Keratinocyte (primary cell): ENCODE measurements around the gene ZNF346. TPM values are rescaled to one million over a fixed set of nuclear protein-coding genes. Genes with fewer than 3 reads are reported as not detected.

Experiments used
- DNase-seq: peaks from one replicate; pipeline ENCODE4 v3.0.0-alpha.2; 2011; ENCODE audit warnings: low read depth, missing footprints, low spot score
- FAIRE-seq: peaks from 2 replicates; lab custom pipeline; 2011; peaks lifted over from hg19 to GRCh38; lab: Jason Lieb, UNC
- H2AFZ ChIP-seq: 2 replicates; pipeline ENCODE4 v1.6.0; 2012; ENCODE audit warnings: low read length, control low read depth, inconsistent platforms; ENCODE audit not compliant: control insufficient read depth
- H3K27ac ChIP-seq: 2 replicates; pipeline ENCODE4 v1.5.1; 2011; ENCODE audit warnings: low read length; ENCODE audit not compliant: control insufficient read depth, insufficient read depth
- H3K27me3 ChIP-seq: 3 replicates; pipeline ENCODE4 v1.6.0; 2011; ENCODE audit warnings: low read length; ENCODE audit not compliant: control insufficient read depth, insufficient read depth; ENCODE audit errors: extremely low read depth
- H3K36me3 ChIP-seq, 2 experiments: 2 replicates in 1 of 2; 3 replicates in 1 of 2; pipeline ENCODE4 v1.5.1; 2011; ENCODE audit warnings: low read length in 2 of 2, mild to moderate bottlenecking in 1 of 2; ENCODE audit not compliant: control insufficient read depth in 2 of 2, insufficient read depth in 2 of 2; ENCODE audit errors: extremely low read depth in 1 of 2
- H3K4me1 ChIP-seq: 3 replicates; pipeline ENCODE4 v1.5.1; 2011; ENCODE audit warnings: low read length; ENCODE audit not compliant: control insufficient read depth, insufficient read depth; ENCODE audit errors: extremely low read depth
- H3K4me2 ChIP-seq: 3 replicates; pipeline ENCODE4 v1.6.0; 2011; ENCODE audit warnings: low read depth, low read length; ENCODE audit not compliant: control insufficient read depth, insufficient read depth; ENCODE audit errors: extremely low read depth
- H3K4me3 ChIP-seq, 3 experiments: fragments of 200-600 bp in 1 of 3; sonication (generic) in 1 of 3; 2 replicates in 2 of 3; 3 replicates in 1 of 3; pipeline ENCODE4 v1.5.1; 2011 to 2016; ENCODE audit warnings: low read length in 3 of 3, mild to moderate bottlenecking in 3 of 3, control low read depth in 2 of 3, inconsistent platforms in 1 of 3, low read depth in 1 of 3, mixed read lengths in 1 of 3, mixed run types in 1 of 3, moderate library complexity in 1 of 3; ENCODE audit not compliant: control insufficient read depth in 2 of 3, insufficient read depth in 2 of 3; ENCODE audit errors: extremely low read depth in 1 of 3
- H3K79me2 ChIP-seq: 2 replicates; pipeline ENCODE4 v1.6.0; 2012; ENCODE audit warnings: low read length; ENCODE audit not compliant: control insufficient read depth, insufficient read depth
- H3K9ac ChIP-seq: 3 replicates; pipeline ENCODE4 v1.6.0; 2011; ENCODE audit warnings: low read length; ENCODE audit not compliant: control insufficient read depth, insufficient read depth; ENCODE audit errors: extremely low read depth
- H3K9me1 ChIP-seq: 3 replicates; pipeline ENCODE4 v1.6.0; 2011; ENCODE audit warnings: low read length; ENCODE audit not compliant: control insufficient read depth, insufficient read depth; ENCODE audit errors: extremely low read depth
- H3K9me3 ChIP-seq: 2 replicates; pipeline ENCODE4 v1.5.1; 2012; ENCODE audit warnings: low read depth, low read length; ENCODE audit not compliant: control insufficient read depth
- H4K20me1 ChIP-seq: 3 replicates; pipeline ENCODE4 v1.6.0; 2011; ENCODE audit warnings: low read length; ENCODE audit not compliant: control insufficient read depth, insufficient read depth; ENCODE audit errors: extremely low read depth
- CTCF ChIP-seq, 3 experiments: IDR thresholded peaks in 1 of 3; conservative IDR thresholded peaks in 1 of 3; optimal IDR thresholded peaks in 1 of 3; 2 replicates in 2 of 3; 3 replicates in 1 of 3; pipeline versions ENCODE3 to v1.5.1; 2011; ENCODE audit warnings: low read length in 3 of 3, mild to moderate bottlenecking in 3 of 3, moderate library complexity in 2 of 3, control low read depth in 1 of 3, inconsistent platforms in 1 of 3; ENCODE audit not compliant: insufficient read depth in 2 of 3; ENCODE audit errors: extremely low read depth in 1 of 3
- EZH2 ChIP-seq: IDR thresholded peaks from one replicate; pipeline ENCODE4 v1.6.1; 2012; ENCODE audit warnings: inconsistent platforms, mild to moderate bottlenecking, low read length, moderate library complexity
- dilution Hi-C: fragments of 300-500 bp; cut with MboI; formaldehyde crosslinking; loops from one replicate; pipeline ENCODE4 v1.7.0; 2020; ENCODE audit warnings: low sequenced_read_pairs; ENCODE audit not compliant: extremely low pct_ligation_motif_present
- polyA plus RNA-seq, 5 experiments: library from polyadenylated mRNA; depleted of rRNA in 3 of 5; stranded (reverse) in 3 of 5; stranded (forward) in 1 of 5; unstranded in 1 of 5; fragments of >200 nt; gene quantifications; 1 replicate in 1 of 5; 2 replicates in 3 of 5; 3 replicates in 1 of 5; pipeline versions ENCODE4 v1.2.1 to v1.2.3, GENCODE V29; 2011 to 2012; ENCODE audit warnings: missing spikeins in 2 of 5, low read depth in 1 of 5, low replicate concordance in 1 of 5

Gene ZNF346
- polyA plus RNA-seq, 1 donor (not counting 4 experiments of a cell fraction or from before 2014, with no cell fraction given) = 9.5 TPM

GRCh38 chr5:177036921-177037320 lies 14.4 kb downstream of the ZNF346 start:
- Histone ChIP-seq H3K79me2 (peaks cover 22% of the 10 kb centered on the region), H3K27me3 (no peaks in the 10 kb centered on the region), H3K9ac (no peak overlapping the region), H3K4me3 (no peak overlapping the region), H3K9me1 (no peaks in the 10 kb centered on the region), H3K4me1 (no peaks in the 10 kb centered on the region), H3K4me2 (no peak overlapping the region), H3K27ac (no peak overlapping the region), H3K9me3 (no peaks in the 10 kb centered on the region), H4K20me1 (no peaks in the 10 kb centered on the region), H2AFZ (no peak overlapping the region), H3K36me3 (peaks cover 0 to 4% of the 10 kb centered on the region in 2 experiments)
- dilution Hi-C loops = no loop called here
- DNase-seq = no peak
- no peak for FAIRE-seq
- no peak for TF ChIP-seq CTCF (optimal IDR thresholded peaks at IDR 0.05 in 1 of 3, IDR thresholded peaks at IDR 0.05 in 1 of 3, conservative IDR thresholded peaks at IDR 0.05 in 1 of 3; ENCODE audit: extremely low read depth in 1 of 3, insufficient read depth in 2 of 3, low read length in 3 of 3)
- TF ChIP-seq EZH2 = no peak

- no peaks in the 10 kb centered on the region for H4K20me1 ChIP-seq
- DNase-seq (no peak), FAIRE-seq (no peak)
- H3K9me1 ChIP-seq = no peaks in the 10 kb centered on the region
- no peak for TF ChIP-seq CTCF (optimal IDR thresholded peaks at IDR 0.05 in 1 of 3, IDR thresholded peaks at IDR 0.05 in 1 of 3, conservative IDR thresholded peaks at IDR 0.05 in 1 of 3; ENCODE audit: extremely low read depth in 1 of 3, insufficient read depth in 2 of 3, low read length in 3 of 3)
- no peak for TF ChIP-seq EZH2
- dilution Hi-C loops = no loop called here
- H3K27ac ChIP-seq = no peak overlapping the region
- peaks cover 7 to 10% of the 10 kb centered on the region in 2 experiments for H3K36me3 ChIP-seq
- no peaks in the 10 kb centered on the region for H3K4me1 ChIP-seq
- no peak overlapping the region for H3K4me2 ChIP-seq
- H2AFZ ChIP-seq = no peak overlapping the region
- peaks cover 6% of the 10 kb centered on the region for H3K79me2 ChIP-seq
- no peaks in the 10 kb centered on the region for H3K9me3 ChIP-seq
- no peak overlapping the region for H3K9ac ChIP-seq
- no peak overlapping the region for H3K4me3 ChIP-seq
- no peaks in the 10 kb centered on the region for H3K27me3 ChIP-seq
Observed at GRCh38 chr5:177040814-177041420, 18.4 kb downstream of the ZNF346 start.
